Measurements from ENCODE around the gene KAT6B. TPM values are rescaled to one million over a fixed set of nuclear protein-coding genes. Genes with fewer than 3 reads are reported as not detected.
"Not testable (repeated sequence)": the region's sequence is repeated elsewhere in the genome, so short reads cannot be mapped to it uniquely, and the experiment has no call there.

The KAT6B gene
- total and polyA plus RNA-seq, 2 donors = 12.2 to 22.1 TPM

- Histone ChIP-seq H3K9me3 (ENCODE audit: control insufficient read depth in 2 of 2, insufficient read depth in 1 of 2, low read length in 1 of 2) (no peaks in the 10 kb centered on the region), H3K4me1 (ENCODE audit: control insufficient read depth in 2 of 2, insufficient read depth in 2 of 2, low read length in 2 of 2) (peaks cover 6 to 20% of the 10 kb centered on the region in 2 donors)
These were observed 48.2 kb downstream of the KAT6B start for GRCh38 chr10:74874649-74875048.

DNA sequence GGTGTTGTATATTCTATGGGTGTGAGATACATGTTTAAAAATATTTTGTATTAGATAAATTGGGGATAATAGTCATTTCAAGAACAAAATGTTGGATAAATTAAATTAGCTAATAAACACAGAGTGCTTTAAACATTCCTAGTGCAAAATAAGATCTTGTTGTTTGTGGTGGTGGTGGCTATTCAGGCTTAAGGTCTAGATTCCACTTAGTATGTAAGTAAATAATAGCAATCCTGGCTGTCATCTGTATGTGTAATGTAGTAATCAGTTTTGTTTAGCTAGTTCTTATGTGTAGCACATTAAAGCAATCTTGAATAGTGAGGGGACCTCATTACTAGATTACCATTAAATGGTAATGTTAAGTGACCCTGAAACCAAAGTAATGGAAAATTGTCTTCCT, 48.7 kb downstream of the KAT6B start:
- Histone ChIP-seq H3K9me3 (ENCODE audit: control insufficient read depth in 2 of 2, insufficient read depth in 1 of 2, low read length in 1 of 2) (no peaks in the 10 kb centered on the region), H3K27ac (ENCODE audit: low read depth in 1 of 2, low read length in 1 of 2) (no peak overlapping the region), H3K36me3 (ENCODE audit: control insufficient read depth in 2 of 2, insufficient read depth in 2 of 2, low read length in 1 of 2) (no peaks in the 10 kb centered on the region), H3K4me3 (ENCODE audit: low read length in 2 of 2) (no peak overlapping the region), H3K4me1 (ENCODE audit: control insufficient read depth in 2 of 2, insufficient read depth in 2 of 2, low read length in 2 of 2) (peaks cover 6 to 20% of the 10 kb centered on the region in 2 donors), H3K27me3 (ENCODE audit: control insufficient read depth in 2 of 2, insufficient read depth in 1 of 2, low read length in 1 of 2) (no peaks in the 10 kb centered on the region)
- DNase-seq (ENCODE audit: low read depth in 6 of 9, low spot score in 9 of 9) = no peak

More at GRCh38 chr10:74874649-74875048, 48.2 kb downstream of the KAT6B start:
- no peak for DNase-seq (ENCODE audit: low read depth in 6 of 9, low spot score in 9 of 9)
- no peak overlapping the region for H3K27ac ChIP-seq (ENCODE audit: low read depth in 1 of 2, low read length in 1 of 2)
- 100% methylated on average over 1 of the region's 1 CpG for WGBS
- H3K36me3 ChIP-seq (ENCODE audit: control insufficient read depth in 2 of 2, insufficient read depth in 2 of 2, low read length in 1 of 2) = no peaks in the 10 kb centered on the region
- H3K27me3 ChIP-seq (ENCODE audit: control insufficient read depth in 2 of 2, insufficient read depth in 1 of 2, low read length in 1 of 2) = no peaks in the 10 kb centered on the region
- no peak overlapping the region for H3K4me3 ChIP-seq (ENCODE audit: low read length in 2 of 2)

- WGBS = 96% methylated on average over 1 of the region's 1 CpG
- Histone ChIP-seq H3K36me3 (ENCODE audit: control insufficient read depth in 2 of 2, insufficient read depth in 2 of 2, low read length in 1 of 2) (no peaks in the 10 kb centered on the region), H3K9me3 (ENCODE audit: control insufficient read depth in 2 of 2, insufficient read depth in 1 of 2, low read length in 1 of 2) (no peaks in the 10 kb centered on the region), H3K27ac (ENCODE audit: low read depth in 1 of 2, low read length in 1 of 2) (no peak overlapping the region), H3K4me1 (ENCODE audit: control insufficient read depth in 2 of 2, insufficient read depth in 2 of 2, low read length in 2 of 2) (peaks cover 6 to 20% of the 10 kb centered on the region in 2 donors), H3K4me3 (ENCODE audit: low read length in 2 of 2) (no peak overlapping the region), H3K27me3 (ENCODE audit: control insufficient read depth in 2 of 2, insufficient read depth in 1 of 2, low read length in 1 of 2) (no peaks in the 10 kb centered on the region)
- no peak for DNase-seq (ENCODE audit: low read depth in 6 of 9, low spot score in 9 of 9)
These were observed 49.6 kb downstream of the KAT6B start for GRCh38 chr10:74875966-74876365.

DNA sequence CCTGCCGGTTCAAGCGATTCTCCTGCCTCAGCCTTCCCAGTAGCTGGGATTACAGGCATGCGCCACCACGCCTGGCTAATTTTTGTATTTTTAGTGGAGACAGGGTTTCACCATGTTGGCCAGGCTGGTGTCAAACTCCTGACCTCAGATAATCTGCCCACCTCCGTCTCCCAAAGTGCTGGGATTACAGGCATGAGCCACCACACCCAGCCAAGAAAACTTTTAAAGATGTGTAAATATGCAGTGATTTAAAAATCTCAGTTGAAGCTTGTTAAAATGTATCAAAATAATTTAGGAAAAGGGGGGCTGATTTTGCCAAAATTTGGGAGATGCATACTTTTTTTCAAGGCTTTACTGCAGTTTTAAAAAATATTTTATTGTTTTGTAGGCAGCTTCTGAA, 50.7 kb downstream of the KAT6B start:
- WGBS = 97% methylated on average over 5 of the region's 5 CpGs
- not testable (repeated sequence) for DNase-seq (ENCODE audit: low read depth in 6 of 9, low spot score in 9 of 9); H3K4me1 ChIP-seq (ENCODE audit: control insufficient read depth in 2 of 2, insufficient read depth in 2 of 2, low read length in 2 of 2); H3K36me3 ChIP-seq (ENCODE audit: control insufficient read depth in 2 of 2, insufficient read depth in 2 of 2, low read length in 1 of 2); H3K27me3 ChIP-seq (ENCODE audit: control insufficient read depth in 2 of 2, insufficient read depth in 1 of 2, low read length in 1 of 2); H3K4me3 ChIP-seq (ENCODE audit: low read length in 2 of 2); H3K27ac ChIP-seq (ENCODE audit: low read depth in 1 of 2, low read length in 1 of 2); H3K9me3 ChIP-seq (ENCODE audit: control insufficient read depth in 2 of 2, insufficient read depth in 1 of 2, low read length in 1 of 2)

GRCh38 chr10:74877898-74878297, 51.5 kb downstream of the KAT6B start:
- Histone ChIP-seq H3K4me3 (ENCODE audit: low read length in 2 of 2) (no peak overlapping the region), H3K27me3 (ENCODE audit: control insufficient read depth in 2 of 2, insufficient read depth in 1 of 2, low read length in 1 of 2) (no peaks in the 10 kb centered on the region), H3K4me1 (ENCODE audit: control insufficient read depth in 2 of 2, insufficient read depth in 2 of 2, low read length in 2 of 2) (peaks cover 0 to 3% of the 10 kb centered on the region in 2 donors), H3K36me3 (ENCODE audit: control insufficient read depth in 2 of 2, insufficient read depth in 2 of 2, low read length in 1 of 2) (no peaks in the 10 kb centered on the region), H3K9me3 (ENCODE audit: control insufficient read depth in 2 of 2, insufficient read depth in 1 of 2, low read length in 1 of 2) (no peaks in the 10 kb centered on the region), H3K27ac (ENCODE audit: low read depth in 1 of 2, low read length in 1 of 2) (no peak overlapping the region)
- DNase-seq (ENCODE audit: low read depth in 6 of 9, low spot score in 9 of 9) = no peak

DNA sequence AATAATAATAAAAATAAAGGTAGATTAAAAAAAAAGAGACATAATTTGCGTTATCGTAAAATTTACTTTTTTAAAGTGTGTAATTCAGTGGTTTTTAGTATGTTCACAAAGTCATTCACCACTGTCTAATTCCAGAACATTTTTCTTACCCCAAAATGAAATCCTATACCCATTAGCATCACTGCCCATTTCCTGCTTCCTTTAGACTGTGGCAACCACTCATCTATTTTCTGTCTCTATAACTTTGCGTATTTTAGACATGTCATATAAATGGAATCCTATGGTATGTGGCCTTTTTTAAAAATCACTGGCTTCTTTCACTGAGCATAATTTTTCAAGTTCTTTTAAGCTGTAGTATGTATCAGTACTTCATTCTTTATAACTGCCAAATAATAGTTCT, 53.6 kb downstream of the KAT6B start:
- over 99% methylated on average over 3 of the region's 3 CpGs for WGBS
- Histone ChIP-seq H3K36me3 (ENCODE audit: control insufficient read depth in 2 of 2, insufficient read depth in 2 of 2, low read length in 1 of 2) (no peaks in the 10 kb centered on the region), H3K27me3 (ENCODE audit: control insufficient read depth in 2 of 2, insufficient read depth in 1 of 2, low read length in 1 of 2) (no peaks in the 10 kb centered on the region), H3K4me1 (ENCODE audit: control insufficient read depth in 2 of 2, insufficient read depth in 2 of 2, low read length in 2 of 2) (no peaks in the 10 kb centered on the region), H3K9me3 (ENCODE audit: control insufficient read depth in 2 of 2, insufficient read depth in 1 of 2, low read length in 1 of 2) (no peaks in the 10 kb centered on the region), H3K4me3 (ENCODE audit: low read length in 2 of 2) (no peak overlapping the region), H3K27ac (ENCODE audit: low read depth in 1 of 2, low read length in 1 of 2) (no peak overlapping the region)
- no peak for DNase-seq (ENCODE audit: low read depth in 6 of 9, low spot score in 9 of 9)

- no peak for DNase-seq (ENCODE audit: low read depth in 6 of 9, low spot score in 9 of 9)
- Histone ChIP-seq H3K4me1 (ENCODE audit: control insufficient read depth in 2 of 2, insufficient read depth in 2 of 2, low read length in 2 of 2) (peaks cover 6% of the 10 kb centered on the region in 2 donors), H3K9me3 (ENCODE audit: control insufficient read depth in 2 of 2, insufficient read depth in 1 of 2, low read length in 1 of 2) (no peaks in the 10 kb centered on the region), H3K36me3 (ENCODE audit: control insufficient read depth in 2 of 2, insufficient read depth in 2 of 2, low read length in 1 of 2) (no peaks in the 10 kb centered on the region), H3K4me3 (ENCODE audit: low read length in 2 of 2) (no peak overlapping the region), H3K27ac (ENCODE audit: low read depth in 1 of 2, low read length in 1 of 2) (no peak overlapping the region), H3K27me3 (ENCODE audit: control insufficient read depth in 2 of 2, insufficient read depth in 1 of 2, low read length in 1 of 2) (no peaks in the 10 kb centered on the region)
- 98% methylated on average over 7 of the region's 7 CpGs for WGBS
These were observed 55.0 kb downstream of the KAT6B start for GRCh38 chr10:74881253-74881884.

DNA sequence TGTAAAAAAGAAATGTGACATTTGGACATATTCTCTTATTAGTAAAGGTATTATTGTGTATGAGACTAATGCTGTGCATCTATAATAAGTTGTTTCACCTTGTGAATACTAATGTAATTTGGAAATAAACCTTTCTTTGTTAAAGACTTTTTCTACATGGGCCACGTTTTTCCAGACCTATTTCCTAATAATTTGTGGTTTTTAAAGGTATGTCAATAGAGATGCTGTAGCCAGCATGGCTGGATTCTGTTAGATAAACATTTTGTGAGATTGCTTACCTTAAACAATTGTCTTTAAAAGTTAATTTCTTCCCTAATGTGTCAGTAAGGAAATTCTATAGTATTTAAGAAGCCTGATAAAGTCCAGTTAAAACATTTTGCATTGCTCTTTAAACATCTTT, 56.0 kb downstream of the KAT6B start:
- Histone ChIP-seq H3K27ac (ENCODE audit: low read depth in 1 of 2, low read length in 1 of 2) (no peak overlapping the region), H3K36me3 (ENCODE audit: control insufficient read depth in 2 of 2, insufficient read depth in 2 of 2, low read length in 1 of 2) (no peaks in the 10 kb centered on the region), H3K4me3 (ENCODE audit: low read length in 2 of 2) (no peak overlapping the region), H3K27me3 (ENCODE audit: control insufficient read depth in 2 of 2, insufficient read depth in 1 of 2, low read length in 1 of 2) (no peaks in the 10 kb centered on the region), H3K9me3 (ENCODE audit: control insufficient read depth in 2 of 2, insufficient read depth in 1 of 2, low read length in 1 of 2) (no peaks in the 10 kb centered on the region), H3K4me1 (ENCODE audit: control insufficient read depth in 2 of 2, insufficient read depth in 2 of 2, low read length in 2 of 2) (peaks cover 11 to 14% of the 10 kb centered on the region in 2 donors)
- 94% methylated on average over 1 of the region's 1 CpG for WGBS
- DNase-seq (ENCODE audit: low read depth in 6 of 9, low spot score in 9 of 9) = no peak

DNA sequence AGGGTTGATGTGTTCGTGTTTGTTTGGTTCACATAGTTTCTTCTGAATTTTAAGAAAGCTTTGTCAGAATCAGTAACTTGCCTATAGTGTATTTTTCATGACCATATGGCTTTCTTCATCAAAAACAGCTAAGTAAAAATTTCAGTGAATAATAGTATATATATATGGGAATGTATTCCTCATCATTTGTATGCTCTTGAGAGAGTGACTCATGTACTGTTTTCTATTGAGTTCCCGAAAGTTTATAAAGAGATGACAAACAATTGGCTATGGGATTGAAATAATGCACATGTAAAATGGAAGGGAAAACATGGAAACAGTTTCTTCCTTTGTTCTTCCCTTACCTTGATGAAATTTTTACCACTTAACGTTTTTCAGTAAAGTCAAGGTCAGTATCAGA, 56.4 kb downstream of the KAT6B start:
- no peaks in the 10 kb centered on the region for H3K36me3 ChIP-seq (ENCODE audit: control insufficient read depth in 2 of 2, insufficient read depth in 2 of 2, low read length in 1 of 2)
- H3K9me3 ChIP-seq (ENCODE audit: control insufficient read depth in 2 of 2, insufficient read depth in 1 of 2, low read length in 1 of 2) = no peaks in the 10 kb centered on the region
- 94% methylated on average over 3 of the region's 3 CpGs for WGBS
- DNase-seq (ENCODE audit: low read depth in 6 of 9, low spot score in 9 of 9) = no peak
- peaks cover 11 to 14% of the 10 kb centered on the region in 2 donors for H3K4me1 ChIP-seq (ENCODE audit: control insufficient read depth in 2 of 2, insufficient read depth in 2 of 2, low read length in 2 of 2)
- no peak overlapping the region for H3K27ac ChIP-seq (ENCODE audit: low read depth in 1 of 2, low read length in 1 of 2)
- H3K4me3 ChIP-seq (ENCODE audit: low read length in 2 of 2) = no peak overlapping the region
- no peaks in the 10 kb centered on the region for H3K27me3 ChIP-seq (ENCODE audit: control insufficient read depth in 2 of 2, insufficient read depth in 1 of 2, low read length in 1 of 2)

Data from thymus (tissue), 11 donors.